ENCODE measurements around the gene RNASE7. TPM values are rescaled to one million over a fixed set of nuclear protein-coding genes. Genes with fewer than 3 reads are reported as not detected.

RNASE7 gene
- total RNA-seq, 2 experiments from 2014 or later = not detected

GRCh38 chr14:21069388-21070082, 27.4 kb downstream of the RNASE7 start:
- intact Hi-C loops (cut with DNase I, micrococcal nuclease) = no loop called here
- POLR2A ChIA-PET = interaction anchor here (1.5 to 3.6 kb wide), 7 partner anchors 18 to 55 kb away, joined by 5 to 37 read pairs (median 8); no protein-coding TSS in a partner anchor
- ATAC-seq (ENCODE audit: poor library complexity) = no peak
- Mint-ChIP-seq H3K27me3 (peaks cover 85% of the 10 kb centered on the region), H3K4me3 (peak overlapping the region; percentile 80), H3K36me3 (ENCODE audit: low read depth) (no peaks in the 10 kb centered on the region), H3K27ac (no peak overlapping the region), H3K4me1 (ENCODE audit: low read depth) (peaks cover 37% of the 10 kb centered on the region), H3K9me3 (no peaks in the 10 kb centered on the region)
- peak overlapping the region; percentile 51 for H3K4me3 ChIP-seq (ENCODE audit: low read length)
- peaks cover 44 to 62% of the 10 kb centered on the region in 2 experiments for H3K27me3 ChIP-seq (ENCODE audit: control insufficient read depth in 1 of 2, insufficient read depth in 2 of 2, low read length in 2 of 2)
- peak in 3 of 14 experiments; percentile 24 to 69 (median 68) for DNase-seq
- H3K36me3 ChIP-seq (ENCODE audit: insufficient read depth, low read length) = no peaks in the 10 kb centered on the region
- CTCF ChIA-PET = interaction anchor here (1.5 to 3.5 kb wide), 4 partner anchors 19 to 54 kb away, joined by 5 to 63 read pairs (median 36); no protein-coding TSS in a partner anchor
- H3K4me1 ChIP-seq (ENCODE audit: insufficient read depth, low read length) = peaks cover 37% of the 10 kb centered on the region
- H3K27ac ChIP-seq (ENCODE audit: low read depth in 1 of 2, low read length in 2 of 2) = no peak overlapping the region
- TF ChIP-seq CTCF (IDR thresholded peaks at IDR 0.05) = no peak
- peaks cover 0 to 13% of the 10 kb centered on the region in 2 experiments for H3K9me3 ChIP-seq (ENCODE audit: control insufficient read depth in 1 of 2, insufficient read depth in 1 of 2, low read length in 2 of 2)

- Mint-ChIP-seq H3K36me3 (ENCODE audit: low read depth) (no peaks in the 10 kb centered on the region), H3K27ac (no peak within 1 kb of the TSS), H3K4me1 (ENCODE audit: low read depth) (peaks cover 37% of the 10 kb centered on the region), H3K9me3 (no peaks in the 10 kb centered on the region), H3K27me3 (peaks cover 78% of the 10 kb centered on the region), H3K4me3 (peak within 1 kb of the TSS; percentile 86)
- no peak for TF ChIP-seq CTCF (IDR thresholded peaks at IDR 0.05)
- H3K27me3 ChIP-seq (ENCODE audit: control insufficient read depth in 1 of 2, insufficient read depth in 2 of 2, low read length in 2 of 2) = peaks cover 44 to 59% of the 10 kb centered on the region in 2 experiments
- intact Hi-C loops (cut with DNase I, micrococcal nuclease) = no loop called here
- POLR2A ChIA-PET = interaction anchor here (0.7 to 2.1 kb wide), 4 partner anchors 18 to 73 kb away, joined by 3 to 15 read pairs (median 10); no protein-coding TSS in a partner anchor
- peak in 4 of 14 experiments; percentile 25 to 62 (median 48) for DNase-seq
- CTCF ChIA-PET = interaction anchor here (0.9 to 2.7 kb wide), 4 partner anchors 18 to 36 kb away, joined by 3 to 26 read pairs (median 14); no protein-coding TSS in a partner anchor
- no peak for ATAC-seq (ENCODE audit: poor library complexity)
- peak within 1 kb of the TSS; percentile 51 for H3K4me3 ChIP-seq (ENCODE audit: low read length)
- H3K27ac ChIP-seq (ENCODE audit: low read depth in 1 of 2, low read length in 2 of 2) = no peak within 1 kb of the TSS
- H3K36me3 ChIP-seq (ENCODE audit: insufficient read depth, low read length) = no peaks in the 10 kb centered on the region
- peaks cover 37% of the 10 kb centered on the region for H3K4me1 ChIP-seq (ENCODE audit: insufficient read depth, low read length)
- H3K9me3 ChIP-seq (ENCODE audit: control insufficient read depth in 1 of 2, insufficient read depth in 1 of 2, low read length in 2 of 2) = peaks cover 0 to 13% of the 10 kb centered on the region in 2 experiments
Observed at GRCh38 chr14:21070083-21070609, 28.0 kb downstream of the RNASE7 start, which contains the start of gene ARHGEF40. Gene ARHGEF40 (plus strand): TSS chr14:21070304. CDS start chr14:21070397, 93 bp downstream.

- no peaks in the 10 kb centered on the region for H3K9me3 Mint-ChIP-seq
- H3K4me3 ChIP-seq (ENCODE audit: low read length) = peak overlapping the region; percentile 51
- peaks cover 37% of the 10 kb centered on the region for H3K4me1 Mint-ChIP-seq (ENCODE audit: low read depth)
- H3K4me3 Mint-ChIP-seq = peak overlapping the region; percentile 86
- no peak overlapping the region for H3K27ac ChIP-seq (ENCODE audit: low read depth in 1 of 2, low read length in 2 of 2)
- ATAC-seq (ENCODE audit: poor library complexity) (peak; percentile 39), DNase-seq (peak in 5 of 14 experiments; percentile 10 to 61 (median 25))
- peaks cover 37% of the 10 kb centered on the region for H3K4me1 ChIP-seq (ENCODE audit: insufficient read depth, low read length)
- no peaks in the 10 kb centered on the region for H3K36me3 ChIP-seq (ENCODE audit: insufficient read depth, low read length)
- peaks cover 75% of the 10 kb centered on the region for H3K27me3 Mint-ChIP-seq
- ChIA-PET POLR2A (interaction anchor here (0.7 to 2.1 kb wide), 7 partner anchors 17 to 73 kb away, joined by 3 to 15 read pairs (median 6); partner anchors contain the start of gene ZNF219), CTCF (interaction anchor here (0.9 to 2.7 kb wide), 5 partner anchors 18 to 56 kb away, joined by 3 to 26 read pairs (median 10); no protein-coding TSS in a partner anchor)
- peaks cover 44 to 59% of the 10 kb centered on the region in 2 experiments for H3K27me3 ChIP-seq (ENCODE audit: control insufficient read depth in 1 of 2, insufficient read depth in 2 of 2, low read length in 2 of 2)
- peaks cover 0 to 13% of the 10 kb centered on the region in 2 experiments for H3K9me3 ChIP-seq (ENCODE audit: control insufficient read depth in 1 of 2, insufficient read depth in 1 of 2, low read length in 2 of 2)
- no peak overlapping the region for H3K27ac Mint-ChIP-seq
- TF ChIP-seq CTCF (IDR thresholded peaks at IDR 0.05) = no peak
- H3K36me3 Mint-ChIP-seq (ENCODE audit: low read depth) = no peaks in the 10 kb centered on the region
- intact Hi-C loops (cut with DNase I, micrococcal nuclease) = no loop called here
Observed at GRCh38 chr14:21070610-21071224, 28.6 kb downstream of the RNASE7 start.
